MM.1S (cell line): ENCODE data around the gene SOX2.

Experiments
- DNase-seq: peaks from one replicate; pipeline ENCODE4 v3.0.0-alpha.2; 2015
- H2AFZ ChIP-seq: fragments of 300-600 bp; sonication (generic); 2 replicates; pipeline ENCODE4 v1.6.0; 2016; ENCODE audit warnings: antibody characterized with exemption, low read length
- H3F3A ChIP-seq: fragments of 300-600 bp; sonication (generic); 2 replicates; pipeline ENCODE4 v1.6.1; 2016; ENCODE audit warnings: mild to moderate bottlenecking, antibody characterized with exemption, low read length, moderate library complexity, mixed read lengths; ENCODE audit not compliant: insufficient read depth
- H3K27ac ChIP-seq: fragments of 300-600 bp; sonication (generic); 2 replicates; pipeline ENCODE4 v1.5.1; 2016; ENCODE audit warnings: mild to moderate bottlenecking, low read length
- H3K27me3 ChIP-seq: fragments of 300-600 bp; sonication (generic); replicated peaks from 2 replicates; pipeline ENCODE4 v1.6.0; 2016; ENCODE audit warnings: low read length; ENCODE audit not compliant: insufficient read depth
- H3K36me3 ChIP-seq: fragments of 300-600 bp; sonication (generic); replicated peaks from 2 replicates; pipeline ENCODE4 v1.6.1; 2016; ENCODE audit warnings: mild to moderate bottlenecking, low read length, mixed read lengths; ENCODE audit not compliant: insufficient read depth
- H3K4me1 ChIP-seq: fragments of 300-600 bp; sonication (generic); 2 replicates; pipeline ENCODE4 v1.6.1; 2016; ENCODE audit warnings: low read length, mixed read lengths
- H3K4me2 ChIP-seq: fragments of 300-600 bp; sonication (generic); 2 replicates; pipeline ENCODE4 v1.6.0; 2016; ENCODE audit warnings: low read depth, low read length
- H3K4me3 ChIP-seq: fragments of 300-600 bp; sonication (generic); 2 replicates; pipeline ENCODE4 v1.5.1; 2016; ENCODE audit warnings: low read length, mixed read lengths
- H3K79me2 ChIP-seq: fragments of 300-600 bp; sonication (generic); 2 replicates; pipeline ENCODE4 v1.6.1; 2016; ENCODE audit warnings: mixed run types, low read length, mixed read lengths
- H3K9ac ChIP-seq: fragments of 300-600 bp; sonication (generic); 2 replicates; pipeline ENCODE4 v1.6.1; 2016; ENCODE audit warnings: low read length, mixed read lengths
- H3K9me2 ChIP-seq: fragments of 300-600 bp; sonication (generic); replicated peaks from 2 replicates; pipeline ENCODE4 v1.6.1; 2016; ENCODE audit warnings: mild to moderate bottlenecking, low read length, mixed read lengths; ENCODE audit not compliant: insufficient read depth
- H3K9me3 ChIP-seq: fragments of 300-600 bp; sonication (generic); replicated peaks from 2 replicates; pipeline ENCODE4 v1.6.1; 2016; ENCODE audit warnings: mild to moderate bottlenecking, low read length, mixed read lengths; ENCODE audit not compliant: insufficient read depth
- H4K20me1 ChIP-seq: fragments of 300-600 bp; sonication (generic); 2 replicates; pipeline ENCODE4 v1.6.1; 2016; ENCODE audit warnings: mild to moderate bottlenecking, low read length, moderate library complexity, mixed read lengths; ENCODE audit not compliant: insufficient read depth
- EZH2 ChIP-seq: fragments of 300-600 bp; sonication (generic); optimal IDR thresholded peaks from 2 replicates; pipeline ENCODE3; 2017; ENCODE audit warnings: low read depth, mild to moderate bottlenecking, antibody characterized with exemption, low read length, mixed read lengths
- EZH2phosphoT487 ChIP-seq: fragments of 300-600 bp; sonication (generic); IDR thresholded peaks from 2 replicates; pipeline ENCODE4 v1.6.1; 2018; ENCODE audit warnings: antibody characterized with exemption, low read length
- TF ChIP-seq, protein P1 (sequence below): fragments of 300-600 bp; sonication (generic); IDR thresholded peaks from 2 replicates; pipeline ENCODE4 v1.5.1; 2016; ENCODE audit warnings: antibody characterized with exemption, low read length, mixed read lengths

SOX2 gene

DNA sequence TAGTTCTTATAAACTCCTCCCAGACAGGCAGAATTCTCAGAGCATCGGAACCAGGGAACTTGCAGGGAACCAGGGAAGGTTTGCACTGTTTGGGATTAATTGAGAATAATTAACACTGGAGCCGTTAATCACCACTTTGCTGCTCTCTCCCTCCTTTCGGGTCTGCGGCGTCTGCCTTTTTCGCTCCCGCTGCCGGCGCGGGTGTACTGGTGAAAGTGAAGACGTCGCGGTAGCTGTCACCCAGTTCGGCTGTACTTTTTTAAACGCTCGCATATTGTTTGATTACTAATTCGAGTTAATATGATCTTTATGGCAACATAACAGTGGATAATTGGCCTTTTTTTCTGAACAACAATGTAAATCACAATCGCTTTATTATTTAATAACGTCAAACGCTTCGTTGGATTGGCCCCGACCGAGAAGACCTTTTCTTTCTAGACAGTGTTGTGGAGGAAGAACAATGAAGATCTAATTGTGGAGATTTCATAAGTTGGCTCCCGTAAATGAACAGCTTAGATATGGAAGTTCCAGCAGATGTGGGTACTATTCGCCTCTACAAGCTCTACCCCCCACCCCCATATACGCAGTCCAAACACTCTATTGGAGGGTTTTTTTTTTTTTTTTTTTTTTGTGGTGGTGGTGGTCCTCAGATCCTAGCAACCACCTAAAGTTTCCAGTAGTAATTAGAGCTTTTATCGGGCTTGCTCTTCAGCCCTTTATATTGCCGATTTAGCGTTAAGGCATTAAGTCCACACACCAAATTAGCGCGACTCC lies 12.7 kb downstream of the SOX2 start:
- Histone ChIP-seq H3K27me3 (no peaks in the 10 kb centered on the region), H3K36me3 (no peaks in the 10 kb centered on the region), H2AFZ (no peak overlapping the region), H3K4me2 (no peak overlapping the region), H4K20me1 (no peaks in the 10 kb centered on the region), H3K9ac (no peak overlapping the region), H3K4me3 (no peak overlapping the region), H3K79me2 (no peaks in the 10 kb centered on the region), H3F3A (no peaks in the 10 kb centered on the region), H3K4me1 (peaks cover 4% of the 10 kb centered on the region; the same call in 1 of the 2 replicates), H3K9me3 (no peaks in the 10 kb centered on the region), H3K9me2 (no peaks in the 10 kb centered on the region), H3K27ac (no peak overlapping the region)
- TF ChIP-seq, protein P1, sequence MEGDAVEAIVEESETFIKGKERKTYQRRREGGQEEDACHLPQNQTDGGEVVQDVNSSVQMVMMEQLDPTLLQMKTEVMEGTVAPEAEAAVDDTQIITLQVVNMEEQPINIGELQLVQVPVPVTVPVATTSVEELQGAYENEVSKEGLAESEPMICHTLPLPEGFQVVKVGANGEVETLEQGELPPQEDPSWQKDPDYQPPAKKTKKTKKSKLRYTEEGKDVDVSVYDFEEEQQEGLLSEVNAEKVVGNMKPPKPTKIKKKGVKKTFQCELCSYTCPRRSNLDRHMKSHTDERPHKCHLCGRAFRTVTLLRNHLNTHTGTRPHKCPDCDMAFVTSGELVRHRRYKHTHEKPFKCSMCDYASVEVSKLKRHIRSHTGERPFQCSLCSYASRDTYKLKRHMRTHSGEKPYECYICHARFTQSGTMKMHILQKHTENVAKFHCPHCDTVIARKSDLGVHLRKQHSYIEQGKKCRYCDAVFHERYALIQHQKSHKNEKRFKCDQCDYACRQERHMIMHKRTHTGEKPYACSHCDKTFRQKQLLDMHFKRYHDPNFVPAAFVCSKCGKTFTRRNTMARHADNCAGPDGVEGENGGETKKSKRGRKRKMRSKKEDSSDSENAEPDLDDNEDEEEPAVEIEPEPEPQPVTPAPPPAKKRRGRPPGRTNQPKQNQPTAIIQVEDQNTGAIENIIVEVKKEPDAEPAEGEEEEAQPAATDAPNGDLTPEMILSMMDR, result no peak
- no peak for TF ChIP-seq EZH2phosphoT487
- TF ChIP-seq EZH2, result no peak
- DNase-seq, result no peak

DNA sequence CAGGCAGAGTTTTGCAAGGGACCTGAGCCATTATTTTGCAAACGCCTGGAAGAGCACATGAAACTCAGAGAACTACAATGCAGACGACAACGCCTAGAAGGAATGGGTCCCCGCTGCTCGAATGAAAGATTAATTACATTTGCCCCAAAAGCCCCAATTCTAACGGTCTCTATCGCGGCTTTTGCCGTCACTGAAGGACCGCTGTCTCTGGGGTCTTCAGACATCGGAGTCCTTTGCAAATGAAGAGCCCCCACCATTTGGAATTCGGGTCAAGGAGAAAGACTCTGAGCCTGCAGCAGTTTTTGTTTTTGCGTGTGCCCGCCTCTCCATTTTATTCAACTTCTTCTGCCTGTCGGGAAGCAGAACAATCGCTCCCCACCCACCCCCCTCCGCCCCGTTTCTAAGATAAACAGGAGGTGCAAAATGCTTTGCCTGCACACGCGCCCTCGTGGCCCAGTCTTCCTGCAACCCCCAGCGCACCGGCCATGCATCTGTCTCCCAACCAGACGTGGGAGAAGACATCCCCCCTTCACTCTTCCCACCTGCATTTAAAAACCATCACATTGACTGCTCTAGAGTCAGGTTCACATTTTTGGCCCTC lies 13.5 kb downstream of the SOX2 start:
- Histone ChIP-seq H3K27ac (no peak overlapping the region), H3K4me2 (no peak overlapping the region), H3K9me3 (no peaks in the 10 kb centered on the region), H3K4me1 (peaks cover 4% of the 10 kb centered on the region; the same call in 1 of the 2 replicates), H3K36me3 (no peaks in the 10 kb centered on the region), H3K79me2 (no peaks in the 10 kb centered on the region), H3K27me3 (no peaks in the 10 kb centered on the region), H3F3A (no peaks in the 10 kb centered on the region), H2AFZ (no peak overlapping the region), H3K4me3 (no peak overlapping the region), H3K9ac (no peak overlapping the region), H3K9me2 (no peaks in the 10 kb centered on the region), H4K20me1 (no peaks in the 10 kb centered on the region)
- no peak for DNase-seq
- TF ChIP-seq EZH2 (no peak), EZH2phosphoT487 (no peak)
- TF ChIP-seq, protein P1, result no peak

DNA sequence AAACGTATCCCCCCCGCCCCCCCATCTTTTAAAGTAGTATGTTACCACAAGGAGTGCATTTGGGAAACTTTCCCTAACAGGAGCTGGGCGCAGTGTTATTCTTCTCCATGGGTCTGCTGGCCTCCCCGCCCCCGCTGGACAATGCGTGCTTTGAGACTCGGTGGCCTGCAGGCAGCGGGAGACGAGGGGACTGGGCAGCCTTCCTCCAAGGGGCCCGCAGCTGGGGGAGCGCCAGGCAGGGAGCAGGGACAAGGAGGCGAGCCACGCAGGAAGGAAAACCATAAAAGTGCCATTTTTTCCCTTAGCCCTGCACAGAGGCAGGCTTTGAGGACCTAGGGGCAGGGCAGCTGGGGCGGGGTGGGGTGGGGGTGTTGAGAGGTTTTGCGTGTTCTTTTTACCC lies 14.1 kb downstream of the SOX2 start:
- Histone ChIP-seq H3K79me2 (no peaks in the 10 kb centered on the region), H4K20me1 (no peaks in the 10 kb centered on the region), H3F3A (no peaks in the 10 kb centered on the region), H3K27me3 (no peaks in the 10 kb centered on the region), H2AFZ (no peak overlapping the region), H3K4me3 (no peak overlapping the region), H3K9me3 (no peaks in the 10 kb centered on the region), H3K27ac (no peak overlapping the region), H3K36me3 (no peaks in the 10 kb centered on the region), H3K9me2 (no peaks in the 10 kb centered on the region), H3K4me1 (peaks cover 4% of the 10 kb centered on the region; the same call in 1 of the 2 replicates), H3K4me2 (no peak overlapping the region), H3K9ac (no peak overlapping the region)
- no peak for DNase-seq
- TF ChIP-seq, protein P1, result no peak
- TF ChIP-seq EZH2phosphoT487, result no peak
- no peak for TF ChIP-seq EZH2
